Hindlimb muscle (tissue), 1 donor: ENCODE measurements around the gene MEMO1. TPM values are rescaled to one million over a fixed set of nuclear protein-coding genes. Genes with fewer than 3 reads are reported as not detected.
"Not testable (repeated sequence)": the region's sequence is repeated elsewhere in the genome, so short reads cannot be mapped to it uniquely, and the experiment has no call there.

Experiments used
- DNase-seq: peaks from one replicate; pipeline ENCODE4 v3.0.0-alpha.2; 2013
- polyA plus RNA-seq: library from polyadenylated mRNA; unstranded; fragments of 120-200 nt; gene quantifications from one replicate; pipeline ENCODE4 v1.2.1, GENCODE V29; 2013; ENCODE audit not compliant: insufficient read length

Gene MEMO1
- polyA plus RNA-seq, result 39.6 TPM

DNA sequence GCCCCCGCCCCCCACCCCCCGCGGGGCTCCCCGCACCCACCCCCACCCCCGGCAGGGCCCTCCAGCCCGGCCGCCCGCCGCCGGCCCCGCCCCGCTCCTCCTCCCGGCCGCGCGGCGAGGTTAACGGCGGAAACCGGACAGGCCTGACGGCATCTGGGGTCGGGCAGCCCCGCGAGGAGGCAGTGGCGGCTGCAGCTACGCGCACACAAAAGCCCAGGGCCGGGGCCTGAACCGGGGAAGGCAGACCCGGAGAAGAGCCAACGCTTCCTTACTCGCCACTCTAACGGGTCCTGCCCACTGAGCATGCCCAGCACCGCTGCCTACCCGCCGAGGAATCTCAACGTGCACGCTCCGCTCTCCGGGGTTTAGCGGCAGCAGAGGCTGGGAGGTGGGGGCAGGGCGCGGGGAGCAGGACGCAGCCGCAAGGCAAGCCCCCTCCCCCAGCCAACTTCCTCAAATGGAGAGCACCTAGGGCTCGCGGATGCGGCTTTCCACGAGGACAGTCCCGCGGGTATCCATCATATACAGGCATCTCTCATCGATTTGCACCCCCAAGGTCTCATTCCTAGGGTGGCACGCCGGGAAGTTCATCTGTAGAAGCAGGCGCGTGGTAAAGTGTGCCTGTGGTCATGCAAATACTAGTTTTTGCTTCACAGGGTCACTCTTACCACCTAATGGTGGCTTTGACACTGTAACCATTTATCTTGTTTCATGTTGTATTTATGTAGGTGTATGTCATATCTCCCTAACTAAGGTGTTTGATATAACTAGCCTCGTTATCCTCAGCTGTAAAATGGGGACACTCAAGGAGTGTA lies at the start of gene MEMO1:
MEMO1 (minus strand) TSS at position 339 of the 815 bp plus-strand sequence. CDS start 761 bp downstream, outside the sequence.
- DNase-seq, result peak; percentile 90

GRCh38 chr2:32060266-32060665 lies 49.5 kb upstream of the MEMO1 start:
- DNase-seq, result no peak

DNA sequence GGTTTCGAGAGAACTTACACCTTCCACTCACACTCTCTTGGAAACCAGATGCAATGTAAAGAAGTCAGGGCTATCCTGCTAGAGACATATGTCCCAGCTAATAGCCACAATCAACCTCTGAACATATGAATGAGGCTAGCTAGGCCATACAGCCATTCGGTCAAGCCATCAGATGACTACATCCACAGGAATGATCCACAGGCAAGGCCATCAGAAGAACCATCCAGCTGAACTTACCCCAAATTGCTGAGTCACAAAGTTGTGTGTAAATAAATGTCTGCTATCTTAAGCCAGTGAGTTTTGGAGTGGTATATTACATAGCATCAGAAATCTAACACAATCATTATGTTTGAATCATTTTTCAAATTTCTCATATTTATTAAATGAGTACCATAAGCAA lies 47.3 kb upstream of the MEMO1 start:
- no peak for DNase-seq

DNA sequence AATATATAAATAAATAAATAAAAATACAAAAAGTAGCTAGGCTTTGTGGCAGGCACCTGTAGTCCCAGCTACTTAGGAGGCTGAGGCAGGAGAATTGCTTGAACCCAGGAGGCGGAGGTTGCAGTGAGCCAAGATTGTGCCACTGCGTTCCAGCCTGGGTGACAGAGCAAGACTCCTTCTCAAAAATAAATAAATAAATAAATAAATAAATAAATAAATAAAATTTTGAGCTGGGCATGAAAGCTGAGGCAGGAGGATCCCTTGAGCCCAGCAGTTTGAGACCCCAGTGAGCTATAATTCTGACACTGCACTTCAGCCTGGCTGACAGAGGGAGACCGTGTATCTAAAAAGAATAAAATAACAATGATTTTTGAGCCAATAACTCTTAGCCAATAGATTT lies 43.8 kb upstream of the MEMO1 start:
- DNase-seq, result not testable (repeated sequence)

DNA sequence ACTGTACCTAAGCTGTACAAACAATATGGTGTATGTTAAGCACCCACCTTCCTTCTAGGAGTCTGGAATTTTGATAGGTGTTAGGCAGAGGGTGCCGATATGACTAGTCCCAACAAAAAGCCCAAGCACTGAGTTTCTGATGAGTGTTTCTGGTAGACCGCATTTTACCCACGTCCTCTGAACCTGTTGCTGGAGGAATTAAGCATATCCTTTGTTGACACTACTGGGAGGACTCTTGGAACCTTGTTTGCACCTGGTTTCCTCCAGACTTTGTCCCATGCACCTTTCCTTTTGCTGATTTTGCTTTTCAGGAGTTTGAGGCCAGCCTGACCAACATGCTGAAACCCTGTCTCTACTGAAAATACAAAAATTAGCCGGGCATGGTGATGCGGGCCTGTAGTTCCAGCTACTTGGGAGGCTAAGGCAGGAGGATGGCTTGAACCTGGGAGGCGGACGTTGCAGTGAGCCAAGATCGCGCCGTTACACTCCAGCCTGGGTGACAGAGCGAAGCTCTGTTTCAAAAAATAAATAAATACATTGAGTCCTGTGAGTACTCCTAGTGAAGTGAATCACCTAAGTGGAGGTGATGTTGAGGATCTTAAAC lies 41.1 kb upstream of the MEMO1 start:
- no peak for DNase-seq

- no peak for DNase-seq
Measured at GRCh38 chr2:32043561-32043960, 32.8 kb upstream of the MEMO1 start.

- peak; percentile 94 for DNase-seq
Measured at GRCh38 chr2:32039447-32040219, 28.8 kb upstream of the MEMO1 start, which contains the start of gene DPY30. Gene DPY30, minus strand, starts transcription at chr2:32039805. Its CDS starts 349 bp downstream, at chr2:32039456.

DNA sequence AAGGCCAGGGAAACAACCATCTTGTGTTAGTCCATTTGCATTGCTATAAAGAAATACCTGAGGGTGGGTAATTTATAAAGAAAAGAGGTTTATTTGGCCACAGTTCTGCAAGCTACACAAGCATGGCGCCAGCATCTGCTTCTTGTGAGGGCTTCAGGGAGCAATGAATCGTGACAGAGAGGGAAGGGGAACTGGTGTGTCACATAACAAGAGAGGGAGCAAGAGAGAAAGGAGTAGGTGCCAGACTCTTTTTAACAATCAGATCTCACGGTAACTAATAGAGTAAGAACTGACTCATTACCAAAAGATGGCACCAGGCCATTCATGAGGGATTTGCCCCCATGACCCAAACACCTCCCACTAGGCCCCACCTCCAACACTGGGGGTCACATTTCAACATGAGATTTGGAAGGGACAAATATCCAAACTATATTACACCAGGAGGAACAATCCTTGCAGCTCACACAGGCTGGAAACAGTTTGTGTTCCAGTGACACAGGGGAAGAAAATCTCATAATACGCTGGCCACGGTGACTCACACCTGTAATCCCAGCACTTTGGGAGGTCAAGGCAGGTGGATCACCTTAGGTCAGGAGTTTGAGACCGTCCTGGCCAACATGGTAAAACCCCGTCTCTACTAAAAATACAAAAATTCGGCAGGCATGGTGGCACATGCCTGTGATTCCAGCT lies 23.5 kb upstream of the MEMO1 start:
- DNase-seq, result not testable (repeated sequence)

DNA sequence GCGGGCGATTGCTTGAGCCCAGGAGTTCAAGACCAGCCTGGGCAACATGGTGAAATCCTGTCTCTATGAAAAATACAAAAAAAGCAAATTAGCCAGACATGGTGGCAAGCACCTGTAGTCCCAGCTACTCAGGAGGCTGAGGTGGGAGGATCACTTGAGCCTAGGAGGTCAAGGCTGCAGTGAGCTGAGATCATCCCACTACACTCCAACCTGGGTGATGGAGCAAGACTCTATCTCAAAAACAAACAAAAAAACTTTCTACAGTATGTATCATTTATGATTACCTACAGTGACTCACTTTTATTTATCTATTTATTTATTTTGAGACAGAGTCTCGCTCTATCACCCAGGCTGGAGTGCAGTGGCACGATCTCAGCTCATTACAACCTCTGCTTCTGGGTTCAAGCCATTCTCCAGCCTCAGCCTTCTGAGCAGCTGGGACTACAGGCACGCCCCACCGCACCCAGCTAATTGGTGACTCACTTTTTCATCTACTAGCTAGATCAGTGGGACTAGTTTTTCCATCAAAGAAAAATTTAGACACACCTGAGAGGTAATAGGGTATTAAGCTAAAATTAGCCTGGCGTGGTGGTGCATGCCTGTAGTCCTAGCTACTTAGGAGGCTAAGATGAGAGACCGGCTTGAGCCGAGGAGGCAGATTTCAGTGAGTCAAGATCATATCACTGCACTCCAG lies 8.1 kb upstream of the MEMO1 start:
- not testable (repeated sequence) for DNase-seq

GRCh38 chr2:32012872-32013271 lies 2.1 kb upstream of the MEMO1 start:
- no peak for DNase-seq

DNA sequence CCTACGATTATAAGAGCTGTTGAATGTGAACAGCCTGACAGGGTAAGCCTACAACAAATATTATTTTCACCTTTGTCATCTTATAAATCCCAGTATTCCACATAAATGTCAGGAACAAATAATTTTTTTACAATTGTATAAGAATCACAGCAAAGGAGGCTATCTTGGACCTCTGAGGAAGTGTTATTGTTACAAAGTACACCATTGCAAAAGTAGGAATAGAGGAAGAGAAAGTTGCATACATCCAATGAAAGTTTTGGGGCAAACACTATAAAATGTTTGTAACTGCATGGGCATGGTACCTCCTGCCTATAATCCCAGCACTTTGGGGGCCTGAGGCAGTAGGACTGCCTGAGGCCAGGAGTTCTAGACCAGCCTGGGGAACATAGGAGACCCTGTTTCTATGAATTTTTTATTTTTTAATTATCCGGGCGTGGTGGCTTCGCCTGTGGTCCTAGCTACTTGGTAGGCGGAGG lies 715 bp upstream of the MEMO1 start:
- DNase-seq, result no peak

- DNase-seq, result not testable (repeated sequence)
Measured at GRCh38 chr2:32010280-32010669, 533 bp downstream of the MEMO1 start.

DNA sequence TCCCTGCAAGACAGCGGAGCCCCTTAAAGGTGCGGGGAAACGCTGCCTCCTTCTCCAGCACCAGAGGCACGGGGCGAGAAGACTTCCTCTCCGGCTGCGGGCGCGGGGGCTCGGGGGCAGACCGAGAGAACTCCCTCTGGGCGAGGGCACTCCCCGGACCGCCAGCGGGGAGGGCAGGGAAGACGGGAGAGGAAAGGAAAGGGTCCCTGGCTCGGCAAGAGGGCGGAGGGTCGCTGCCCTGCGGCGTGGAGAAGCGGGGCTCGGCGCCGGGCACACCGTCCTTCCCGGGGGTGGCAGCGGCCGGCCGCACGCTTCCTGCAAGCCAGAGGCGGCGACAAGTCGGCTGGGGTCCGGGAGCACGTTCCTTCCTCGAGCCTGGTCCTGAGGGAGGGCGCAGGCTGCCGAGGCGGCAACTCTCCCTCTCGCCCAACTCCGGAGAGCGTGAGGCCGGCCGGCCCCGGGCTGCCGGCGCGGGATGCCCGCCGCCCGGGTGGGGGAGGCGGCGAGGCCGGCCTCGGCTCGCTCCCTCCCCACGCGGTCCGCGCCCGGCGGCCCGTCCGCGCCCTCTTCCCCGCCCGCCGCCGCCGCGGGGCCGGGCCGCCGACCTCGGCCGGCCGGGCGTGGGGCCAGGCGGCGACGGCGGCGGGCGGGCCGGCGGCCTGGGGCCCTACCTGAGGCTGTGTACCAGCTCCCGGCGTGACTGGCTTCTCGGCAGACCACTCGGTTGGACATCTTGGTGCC lies 1.1 kb downstream of the MEMO1 start:
- DNase-seq, result peak; percentile 34

GRCh38 chr2:32008805-32009515 lies 1.8 kb downstream of the MEMO1 start:
- peak; percentile 19 for DNase-seq

DNA sequence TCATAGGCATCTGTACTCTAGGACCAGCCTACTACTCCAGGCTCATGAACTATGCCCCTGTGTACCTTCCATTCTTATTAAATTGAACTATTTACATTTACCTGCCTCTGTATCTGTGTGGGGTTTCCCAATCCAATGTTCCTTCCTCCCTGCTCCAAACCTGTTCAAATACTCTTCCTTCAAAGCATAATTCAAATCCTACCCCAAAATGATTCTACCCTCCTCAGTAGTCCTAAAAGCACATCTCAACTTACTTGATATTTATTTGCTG lies 3.8 kb downstream of the MEMO1 start:
- no peak for DNase-seq

DNA sequence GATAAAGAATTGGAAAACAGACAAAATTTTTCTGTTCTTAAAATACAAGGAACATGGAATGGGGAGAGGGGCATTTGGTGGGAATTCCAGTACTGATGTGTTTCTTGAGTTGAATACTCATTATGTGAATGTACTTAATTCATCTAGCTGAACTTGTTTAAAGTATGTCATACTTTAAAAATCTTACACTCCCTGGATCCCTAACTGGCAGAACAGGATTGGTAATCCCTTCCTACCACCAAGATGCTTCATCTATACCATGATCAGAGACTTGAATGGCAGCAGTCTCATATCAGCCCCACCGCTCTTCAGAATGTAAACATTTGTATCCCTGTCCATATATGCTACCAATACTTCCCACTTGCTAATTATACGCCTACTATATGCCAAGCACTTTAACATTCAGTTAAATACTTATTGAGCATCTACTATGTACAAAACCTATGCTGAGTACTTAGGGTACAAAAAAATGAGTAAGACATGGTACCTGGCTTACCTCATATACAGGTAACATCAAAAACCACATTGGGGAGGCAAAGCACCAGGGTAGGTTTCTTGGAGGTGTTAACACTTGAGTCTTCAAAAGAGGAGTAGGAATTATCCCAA lies 5.3 kb downstream of the MEMO1 start:
- DNase-seq, result no peak

DNA sequence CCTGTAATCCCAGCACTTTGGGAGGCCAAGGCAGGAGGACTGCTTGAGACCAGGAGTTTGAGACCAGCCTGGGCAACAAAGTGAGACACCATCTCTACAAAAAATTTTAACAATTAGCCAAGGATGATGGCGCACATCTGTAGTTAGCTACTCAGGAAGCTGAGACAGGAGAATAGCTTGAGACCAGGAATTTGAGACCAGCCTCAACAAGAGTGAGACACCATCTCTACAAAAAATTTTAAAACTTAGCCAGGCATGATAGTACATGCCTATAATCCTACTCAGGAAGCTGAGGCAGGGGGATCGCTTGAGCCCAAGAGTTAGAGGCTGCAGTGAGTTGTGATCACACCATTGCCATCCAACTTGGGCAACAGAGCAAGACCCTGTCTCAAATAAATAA lies 7.0 kb downstream of the MEMO1 start:
- no peak for DNase-seq

DNA sequence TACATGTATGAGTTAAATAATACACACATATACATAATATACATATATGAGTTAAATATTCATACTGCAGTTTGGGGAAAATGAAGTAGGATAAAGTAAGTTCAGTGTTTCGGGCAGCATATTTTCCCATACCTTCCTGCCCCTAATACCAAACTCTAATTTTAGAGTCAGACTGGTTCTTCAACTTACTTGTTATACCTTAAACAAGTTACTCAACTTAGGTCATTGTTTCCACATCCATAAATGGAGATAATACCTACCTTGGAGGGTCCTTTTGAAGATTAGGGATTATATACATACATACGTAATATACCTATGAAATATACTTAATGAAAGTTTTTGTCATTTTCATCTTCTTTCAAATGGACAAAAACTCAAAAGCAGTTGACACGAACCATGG lies 8.4 kb downstream of the MEMO1 start:
- no peak for DNase-seq

- no peak for DNase-seq
Measured at GRCh38 chr2:31999438-31999837, 11.4 kb downstream of the MEMO1 start.

- no peak for DNase-seq
Measured at GRCh38 chr2:31998731-31999383, 12.0 kb downstream of the MEMO1 start.
